Activated T-helper 1 cell treated with Interleukin-2 at 50 U/mL for 16 hours (primary cell): ENCODE measurements around the gene NEBL.

Experiments
- DNase-seq: peaks from one replicate; pipeline ENCODE4 v3.0.0-alpha.2; 2020; ENCODE audit warnings: low read depth

The NEBL gene

DNA sequence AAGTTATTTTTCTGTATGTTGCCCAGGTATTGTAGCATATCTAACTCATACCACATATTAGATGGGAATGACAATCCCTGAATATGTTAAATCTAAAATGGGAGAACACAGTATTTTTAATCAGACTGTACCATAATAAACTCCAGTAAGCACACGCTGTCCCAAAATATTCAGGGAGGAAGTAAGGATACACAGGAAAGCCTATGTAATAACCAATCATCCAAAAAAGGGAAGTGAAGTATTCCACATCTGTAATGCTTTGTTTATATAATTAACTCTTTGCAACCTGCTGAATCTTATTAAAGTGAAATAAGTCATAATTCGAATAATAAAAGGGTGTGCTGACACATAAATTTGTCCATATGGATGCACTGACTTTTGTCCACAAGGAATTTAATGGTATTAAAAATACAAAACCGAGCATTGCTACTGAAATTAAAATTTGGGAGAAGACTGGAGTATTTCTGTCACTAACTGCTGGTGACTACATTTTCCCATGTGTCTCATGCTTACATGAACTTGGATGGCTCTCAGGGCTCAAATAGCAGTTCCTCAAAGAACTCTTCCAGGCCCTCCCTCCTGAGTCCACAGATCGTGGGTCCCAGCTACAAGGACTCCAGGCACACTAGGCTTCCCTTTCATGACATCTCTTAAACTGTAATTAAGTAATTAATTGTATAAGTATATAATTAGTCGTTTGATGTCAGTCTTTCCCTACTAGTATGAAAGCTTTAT is 120.6 kb downstream of the NEBL start:
- no peak for DNase-seq

DNA sequence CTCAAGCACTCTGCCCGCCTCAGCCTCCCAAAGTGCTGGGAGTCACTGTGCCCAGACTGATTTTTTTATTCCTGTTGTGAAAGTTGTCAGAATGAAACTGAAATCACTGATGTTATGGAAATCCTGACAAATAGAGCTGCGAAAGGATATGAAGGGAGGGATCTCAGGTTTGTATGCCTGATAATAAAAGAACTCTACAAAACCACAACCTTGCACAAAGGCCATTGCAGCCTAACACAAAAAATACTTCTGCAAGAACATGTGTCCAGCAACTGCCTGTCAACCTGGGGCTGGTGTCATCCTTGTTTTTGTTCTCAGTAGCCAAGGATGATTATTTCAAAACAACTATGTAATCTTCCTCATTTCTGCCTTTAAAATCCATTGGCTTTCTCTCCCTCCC is 126.1 kb downstream of the NEBL start:
- no peak for DNase-seq

DNA sequence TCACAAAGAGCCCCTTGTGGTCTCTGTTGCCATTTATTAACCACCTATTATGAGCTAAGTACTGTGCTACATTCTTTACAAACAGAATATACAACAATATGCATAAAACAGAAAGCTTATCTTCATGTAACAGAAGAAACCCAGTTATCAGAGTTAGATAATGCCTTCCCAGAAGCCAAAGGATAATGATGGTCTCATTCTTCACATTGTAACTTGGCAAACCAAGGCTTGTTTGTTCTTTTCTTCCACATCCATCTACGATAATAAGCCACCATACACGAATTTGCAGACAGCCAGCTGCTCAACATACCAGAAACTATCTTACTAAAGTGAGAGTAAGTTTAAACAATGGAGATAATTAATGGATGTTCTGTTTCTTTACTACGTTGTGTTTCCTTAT is 127.6 kb downstream of the NEBL start:
- no peak for DNase-seq

DNA sequence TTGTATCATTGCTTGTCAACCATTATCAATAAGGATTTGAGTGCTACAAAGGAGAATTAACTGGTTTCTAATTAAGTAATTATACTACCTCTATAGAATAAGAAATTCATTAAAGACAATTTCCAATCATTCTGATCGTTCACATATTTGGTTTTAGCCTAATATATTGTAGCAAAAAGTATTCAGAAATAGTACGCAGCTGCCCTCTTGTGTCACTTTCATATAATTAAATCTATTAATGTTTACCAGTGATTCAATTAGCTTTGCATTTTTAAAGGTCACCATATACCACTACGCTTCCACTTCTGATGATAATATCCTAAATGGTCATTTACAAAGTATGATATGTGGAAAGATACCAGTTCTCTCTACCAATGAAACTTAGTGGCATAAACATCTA is 128.3 kb downstream of the NEBL start:
- no peak for DNase-seq

DNA sequence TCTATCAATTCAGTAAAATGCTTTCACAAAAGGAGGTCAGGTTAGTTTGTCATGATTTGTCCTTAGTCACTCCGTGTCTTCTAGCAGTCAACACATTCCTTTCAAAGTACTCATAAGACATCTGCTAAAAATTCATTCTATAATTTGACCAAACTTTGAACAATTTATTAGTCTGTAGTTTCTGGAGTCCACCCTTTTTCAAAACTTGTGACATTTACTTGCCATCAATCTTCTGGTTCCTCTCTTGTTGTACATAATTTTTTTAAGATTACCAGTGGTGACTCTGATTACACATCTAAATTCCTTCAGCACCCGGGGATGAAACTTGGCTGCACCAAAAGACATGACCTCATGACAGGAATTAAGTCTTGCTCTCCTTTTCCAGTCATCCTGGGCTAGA is 130.1 kb downstream of the NEBL start:
- no peak for DNase-seq

DNA sequence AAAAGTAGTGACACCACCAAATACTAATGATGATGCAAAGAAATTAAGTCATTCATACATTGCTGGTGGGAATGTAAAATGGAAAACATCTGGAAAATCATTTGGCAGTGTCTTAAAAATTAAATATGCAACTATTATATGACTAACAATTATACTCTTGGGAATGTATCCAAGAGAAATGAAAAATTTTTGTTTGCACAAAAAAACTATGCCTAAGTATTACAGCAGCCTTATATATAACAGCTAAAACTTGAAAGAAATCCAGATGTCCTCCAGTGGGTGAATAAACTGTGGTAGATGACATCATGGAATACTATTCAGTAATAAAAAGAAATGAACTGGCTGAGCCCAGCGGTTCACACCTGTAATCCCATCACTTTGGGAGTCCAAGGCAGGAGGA is 132.0 kb downstream of the NEBL start:
- no peak for DNase-seq

DNA sequence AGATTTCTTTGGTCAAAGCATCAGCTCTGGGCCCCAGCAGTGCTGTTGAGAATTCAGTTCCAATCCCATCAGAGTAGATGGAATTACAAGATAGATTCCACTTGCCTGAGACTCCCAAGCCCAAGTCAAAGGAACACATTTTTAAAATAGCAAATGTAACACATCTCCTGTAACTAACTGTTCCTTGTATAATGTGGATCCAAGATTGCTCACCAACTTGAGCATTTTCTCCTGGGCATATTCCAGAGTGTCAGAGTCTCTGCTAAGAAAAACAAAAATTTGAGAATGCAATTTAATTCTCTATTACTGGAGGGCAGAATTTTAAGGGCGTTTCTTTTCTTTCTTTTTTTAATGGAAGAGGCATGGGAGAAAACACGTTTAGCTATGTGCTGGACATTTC is 136.7 kb downstream of the NEBL start:
- no peak for DNase-seq

DNA sequence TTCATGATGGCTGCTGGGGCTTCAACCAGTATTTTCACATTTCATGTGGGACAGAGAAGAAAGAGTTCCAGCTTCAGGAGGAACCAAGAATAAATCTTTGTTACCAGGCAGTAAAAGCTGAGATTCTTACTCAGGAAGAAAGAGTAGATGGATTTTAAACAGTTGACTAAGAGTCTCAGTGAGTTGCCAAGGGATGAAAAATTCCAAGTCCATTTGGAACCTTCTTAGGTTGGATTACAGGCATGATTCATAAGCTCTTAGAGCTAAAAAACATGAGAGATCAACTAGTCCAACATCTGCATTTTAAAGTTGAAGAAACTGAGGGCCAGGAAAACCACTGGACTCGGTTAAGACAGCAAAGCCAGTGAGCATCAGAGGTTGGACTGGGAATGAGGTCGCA is 148.6 kb downstream of the NEBL start:
- no peak for DNase-seq

DNA sequence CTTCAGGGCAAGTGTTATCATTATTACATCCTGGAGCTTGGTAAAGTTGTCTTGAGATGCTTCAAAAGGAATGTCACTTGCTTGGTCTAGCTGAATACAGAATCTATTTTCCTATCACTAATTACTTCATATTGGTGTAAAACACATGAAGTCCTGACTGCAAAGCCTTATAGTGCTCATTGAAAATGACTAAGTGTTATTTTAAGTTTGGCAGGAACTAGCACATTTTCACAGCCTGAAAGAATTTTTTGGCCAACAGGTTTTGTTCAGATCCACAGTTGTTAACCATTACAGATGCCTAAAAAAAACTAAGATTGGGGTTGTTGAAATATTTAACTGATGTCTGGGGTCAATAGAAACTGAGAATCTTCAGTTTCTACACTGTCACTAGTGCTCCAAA is 149.3 kb downstream of the NEBL start:
- DNase-seq: no peak

DNA sequence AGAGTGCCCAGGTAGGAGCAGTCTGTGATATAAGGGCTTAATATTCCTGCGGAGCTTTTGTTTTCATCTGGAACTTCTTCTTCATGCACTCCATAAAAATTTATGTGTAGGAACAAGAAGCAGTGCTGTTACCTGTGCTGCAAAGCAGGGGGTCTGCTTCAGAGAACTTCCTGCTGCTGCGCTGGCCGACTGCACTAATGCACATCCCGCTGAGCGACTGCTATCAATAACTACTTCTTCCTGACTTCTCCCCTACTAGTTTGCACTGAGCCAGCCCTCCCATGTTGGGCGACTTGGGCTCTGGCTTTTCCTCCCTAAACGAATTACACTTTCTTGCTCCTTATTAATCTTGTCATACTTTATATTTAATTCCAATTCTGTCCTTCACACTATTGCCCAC is 150.3 kb downstream of the NEBL start:
- DNase-seq: no peak

DNA sequence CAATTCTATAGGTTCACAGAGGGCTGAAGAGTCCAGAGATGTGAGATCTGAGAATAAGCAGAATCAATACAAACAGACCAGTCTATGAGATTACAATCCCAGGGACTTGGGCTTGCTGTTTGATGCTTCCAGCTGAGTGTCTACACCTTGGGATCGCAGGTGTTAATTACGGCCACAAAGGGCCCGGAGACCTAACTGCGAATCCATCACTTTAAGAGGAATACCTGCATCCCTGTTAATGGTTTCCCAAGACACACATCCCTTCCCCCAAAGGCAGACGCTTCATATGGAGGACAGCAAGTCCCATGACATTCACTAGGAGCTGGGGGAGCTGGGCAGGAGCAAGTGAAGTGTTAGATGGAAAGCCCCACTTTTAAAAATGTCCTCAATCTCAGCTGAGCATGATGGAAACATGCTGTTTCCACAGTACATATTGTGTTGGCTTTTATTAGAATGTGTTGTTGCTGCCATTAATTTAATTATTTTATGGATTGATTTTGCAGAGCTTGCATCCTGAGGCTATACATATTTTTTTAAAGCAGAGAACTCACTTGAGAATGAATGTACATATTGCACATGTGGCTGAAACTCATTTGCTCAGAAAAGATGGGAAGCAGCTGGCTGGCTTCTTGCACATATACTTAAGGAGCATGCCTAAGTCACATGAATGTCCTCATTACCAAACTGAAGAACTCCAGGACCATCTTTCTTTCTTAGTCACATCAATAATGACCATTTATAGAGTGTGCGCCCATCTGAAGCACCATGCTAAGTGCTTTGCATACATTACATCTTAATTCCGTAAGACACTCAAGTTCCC is 151.3 kb downstream of the NEBL start:
- no peak for DNase-seq

DNA sequence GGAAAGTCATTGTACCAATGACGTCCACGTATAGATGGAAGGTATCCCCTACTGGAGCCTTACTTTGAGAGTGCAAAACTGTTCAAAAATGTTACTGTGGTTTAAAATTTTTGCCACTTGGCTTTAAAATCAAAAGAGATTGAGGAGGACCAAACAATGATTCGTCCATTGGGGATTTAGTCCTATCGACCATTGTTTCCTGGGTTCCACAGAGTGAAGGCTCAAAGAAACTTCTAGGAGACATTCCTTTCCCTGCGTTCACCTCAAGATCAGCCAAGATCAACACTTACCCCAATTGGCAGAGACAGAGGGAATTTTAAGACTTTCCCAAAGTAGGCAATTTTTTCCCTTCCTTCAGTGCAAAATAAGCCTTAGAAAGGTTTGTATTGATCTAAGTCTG is 152.3 kb downstream of the NEBL start:
- DNase-seq: no peak

DNA sequence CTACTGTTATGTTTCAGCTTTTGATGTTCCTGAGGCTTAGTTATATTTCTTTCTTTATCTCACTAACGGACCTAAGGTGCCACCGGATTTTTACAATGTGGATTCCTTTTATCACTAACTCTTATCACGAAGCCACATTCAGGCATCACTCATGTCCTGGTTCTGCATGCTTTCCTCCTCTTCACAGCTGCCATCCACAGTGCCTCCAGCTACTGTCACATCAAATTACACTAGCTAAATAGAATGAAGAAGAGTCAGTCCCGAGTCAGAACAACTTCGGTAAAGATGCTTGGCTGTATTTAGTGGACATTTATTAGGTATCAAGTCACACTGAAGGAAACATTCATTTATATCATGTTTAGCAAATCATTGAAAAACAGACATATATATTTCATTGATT is 153.2 kb downstream of the NEBL start:
- no peak for DNase-seq

DNA sequence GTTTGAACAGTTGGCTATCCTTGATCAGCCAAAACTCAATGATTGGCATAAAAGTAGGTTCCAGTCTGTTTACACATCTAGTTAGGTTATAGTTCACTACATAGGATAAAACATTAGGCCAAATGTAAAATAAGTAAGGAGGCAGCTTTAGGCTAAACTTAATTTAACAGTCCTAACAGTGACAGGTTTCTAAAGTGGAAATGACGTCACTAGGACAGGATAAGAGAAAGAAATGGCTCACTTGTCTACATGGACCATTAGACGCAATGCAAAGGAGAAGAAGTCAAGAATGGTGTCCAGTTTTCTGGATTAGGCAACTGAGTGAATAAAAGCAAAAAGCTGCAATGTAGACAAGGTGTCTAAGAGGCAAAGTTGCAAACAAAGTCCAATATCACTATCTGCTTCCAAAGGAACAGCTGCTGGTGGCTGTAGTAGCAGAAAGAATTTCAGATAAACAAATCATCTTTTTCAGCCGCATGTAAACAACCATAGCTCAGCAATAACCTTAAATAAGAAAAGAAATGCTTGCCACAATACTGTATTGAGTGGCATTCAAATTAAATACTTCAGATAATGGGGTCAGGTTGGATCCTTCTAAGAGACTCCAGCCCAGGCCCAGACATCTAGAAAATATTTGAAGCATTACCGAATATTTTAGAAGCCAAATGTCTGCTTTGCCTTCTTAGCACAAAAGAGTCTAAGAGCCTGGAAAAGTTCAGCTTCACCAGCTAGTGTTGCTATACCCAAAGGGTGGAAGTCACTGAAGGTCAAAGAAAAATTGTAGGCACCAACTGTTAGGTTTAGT is 154.2 kb downstream of the NEBL start:
- DNase-seq: no peak

DNA sequence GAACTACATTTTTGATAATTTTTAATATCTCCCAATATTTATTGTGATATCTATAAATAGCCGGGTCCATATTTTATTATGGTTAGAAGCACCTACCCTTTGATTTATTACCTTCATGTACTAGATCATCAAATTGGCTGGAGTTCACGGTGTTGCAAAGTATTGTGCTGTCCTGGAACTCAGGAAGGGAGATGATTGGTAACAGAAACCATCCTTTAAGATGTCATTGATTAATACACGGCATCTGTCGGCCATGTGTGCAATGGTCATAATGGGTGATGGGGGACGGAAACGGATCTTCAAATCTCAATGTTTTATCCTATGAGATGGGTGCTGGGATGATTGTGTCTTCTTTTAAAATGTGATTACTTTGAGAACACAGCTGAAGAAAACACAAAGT is 157.0 kb downstream of the NEBL start:
- no peak for DNase-seq

DNA sequence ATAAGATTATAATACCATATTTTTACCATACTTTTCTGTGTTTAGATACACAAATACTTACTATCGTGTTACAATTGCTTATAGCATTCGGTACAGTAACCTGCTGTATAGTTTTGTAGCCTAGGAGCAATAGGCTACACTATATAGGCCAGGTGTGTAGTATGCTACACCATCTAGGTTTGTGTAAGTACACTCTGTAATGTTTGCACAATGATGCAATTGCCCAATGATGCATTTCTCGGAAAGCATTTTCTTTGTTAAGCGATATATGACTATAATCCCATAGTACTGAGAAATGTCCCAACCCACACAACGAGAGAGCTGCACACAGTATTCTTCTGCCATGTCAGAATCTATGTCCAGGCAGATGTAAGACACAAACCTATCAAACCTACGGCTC is 160.0 kb downstream of the NEBL start:
- no peak for DNase-seq
